IPS DF 4.7 (cell line): ENCODE results near the gene REG3A.

Experiments
- DNase-seq: peaks from one replicate; pipeline ENCODE4 v3.0.0-alpha.2; 2013; ENCODE audit warnings: low spot score; ENCODE audit errors: extremely low read depth

REG3A gene

GRCh38 chr2:79122676-79123075 lies 36.9 kb downstream of the REG3A start:
- DNase-seq, result no peak

- DNase-seq, result no peak
These were observed 39.3 kb downstream of the REG3A start, which contains the start of gene REG1A for GRCh38 chr2:79120194-79120713. Gene REG1A (plus strand): TSS chr2:79120488. CDS start chr2:79120862, 374 bp downstream.

- no peak for DNase-seq
These were observed 42.3 kb downstream of the REG3A start for GRCh38 chr2:79116997-79117928.

- no peak for DNase-seq
These were observed 44.6 kb downstream of the REG3A start for GRCh38 chr2:79114797-79115494.

- DNase-seq, result no peak
These were observed 47.3 kb downstream of the REG3A start for GRCh38 chr2:79112269-79112668.
